ENCODE data around the gene TMEM131L.

Gene TMEM131L

GRCh38 chr4:153616006-153616555, 149.9 kb downstream of the TMEM131L start:
- peak; percentile 46 to 53 for DNase-seq (ENCODE audit: low read depth in 2 of 2)

GRCh38 chr4:153618833-153619232, 152.7 kb downstream of the TMEM131L start:
- DNase-seq (ENCODE audit: low read depth in 2 of 2): no peak

GRCh38 chr4:153619811-153620210, 153.7 kb downstream of the TMEM131L start:
- no peak for DNase-seq (ENCODE audit: low read depth in 2 of 2)

- DNase-seq (ENCODE audit: low read depth in 2 of 2): no peak
Observed at GRCh38 chr4:153620352-153620751, 154.2 kb downstream of the TMEM131L start.

- no peak for DNase-seq (ENCODE audit: low read depth in 2 of 2)
Observed at GRCh38 chr4:153622093-153622492, 155.9 kb downstream of the TMEM131L start.

GRCh38 chr4:153622778-153623240, 156.6 kb downstream of the TMEM131L start:
- DNase-seq (ENCODE audit: low read depth in 2 of 2): no peak

- no peak for DNase-seq (ENCODE audit: low read depth in 2 of 2)
Observed at GRCh38 chr4:153623491-153623890, 157.3 kb downstream of the TMEM131L start.

GRCh38 chr4:153628796-153629315, 162.7 kb downstream of the TMEM131L start:
- DNase-seq (ENCODE audit: low read depth in 2 of 2): no peak

- no peak for DNase-seq (ENCODE audit: low read depth in 2 of 2)
Observed at GRCh38 chr4:153629776-153630175, 163.6 kb downstream of the TMEM131L start.

GRCh38 chr4:153634738-153635353, 168.7 kb downstream of the TMEM131L start:
- no peak for DNase-seq (ENCODE audit: low read depth in 2 of 2)

- no peak for DNase-seq (ENCODE audit: low read depth in 2 of 2)
Observed at GRCh38 chr4:153635846-153636245, 169.7 kb downstream of the TMEM131L start.

GRCh38 chr4:153637201-153637600, 171.0 kb downstream of the TMEM131L start:
- no peak for DNase-seq (ENCODE audit: low read depth in 2 of 2)

- no peak for DNase-seq (ENCODE audit: low read depth in 2 of 2)
Observed at GRCh38 chr4:153638011-153638410, 171.9 kb downstream of the TMEM131L start.

- DNase-seq (ENCODE audit: low read depth in 2 of 2): no peak
Observed at GRCh38 chr4:153638999-153639398, 172.8 kb downstream of the TMEM131L start.

- no peak for DNase-seq (ENCODE audit: low read depth in 2 of 2)
Observed at GRCh38 chr4:153639833-153640802, 174.0 kb downstream of the TMEM131L start.

- DNase-seq (ENCODE audit: low read depth in 2 of 2): no peak
Observed at GRCh38 chr4:153641532-153641931, 175.4 kb downstream of the TMEM131L start.

- DNase-seq (ENCODE audit: low read depth in 2 of 2): no peak
Observed at GRCh38 chr4:153643406-153644383, 177.5 kb downstream of the TMEM131L start.

- no peak for DNase-seq (ENCODE audit: low read depth in 2 of 2)
Observed at GRCh38 chr4:153645183-153645582, 179.0 kb downstream of the TMEM131L start.

GRCh38 chr4:153646261-153646660, 180.1 kb downstream of the TMEM131L start:
- no peak for DNase-seq (ENCODE audit: low read depth in 2 of 2)

- no peak for DNase-seq (ENCODE audit: low read depth in 2 of 2)
Observed at GRCh38 chr4:153646978-153647377, 180.8 kb downstream of the TMEM131L start.

GRCh38 chr4:153647975-153648374, 181.8 kb downstream of the TMEM131L start:
- no peak for DNase-seq (ENCODE audit: low read depth in 2 of 2)

Measured in stimulated activated CD4-positive, alpha-beta T cell treated with anti-CD3 and anti-CD28 coated beads, Interleukin-4, amount 100 ng/mL, for 48 hours (primary cell).